HG03159 (cell line): ENCODE results near the gene PNMA8A.
"Not testable (repeated sequence)": the region's sequence is repeated elsewhere in the genome, so short reads cannot be mapped to it uniquely, and the experiment has no call there.

Experiments used
- ATAC-seq: cut with Tn5 transposase; IDR thresholded peaks from one replicate; pipeline ENCODE4 v1.9.1; 2021; ENCODE audit warnings: mild to moderate bottlenecking, moderate library complexity; ENCODE audit not compliant: unreplicated experiment

PNMA8A gene

DNA sequence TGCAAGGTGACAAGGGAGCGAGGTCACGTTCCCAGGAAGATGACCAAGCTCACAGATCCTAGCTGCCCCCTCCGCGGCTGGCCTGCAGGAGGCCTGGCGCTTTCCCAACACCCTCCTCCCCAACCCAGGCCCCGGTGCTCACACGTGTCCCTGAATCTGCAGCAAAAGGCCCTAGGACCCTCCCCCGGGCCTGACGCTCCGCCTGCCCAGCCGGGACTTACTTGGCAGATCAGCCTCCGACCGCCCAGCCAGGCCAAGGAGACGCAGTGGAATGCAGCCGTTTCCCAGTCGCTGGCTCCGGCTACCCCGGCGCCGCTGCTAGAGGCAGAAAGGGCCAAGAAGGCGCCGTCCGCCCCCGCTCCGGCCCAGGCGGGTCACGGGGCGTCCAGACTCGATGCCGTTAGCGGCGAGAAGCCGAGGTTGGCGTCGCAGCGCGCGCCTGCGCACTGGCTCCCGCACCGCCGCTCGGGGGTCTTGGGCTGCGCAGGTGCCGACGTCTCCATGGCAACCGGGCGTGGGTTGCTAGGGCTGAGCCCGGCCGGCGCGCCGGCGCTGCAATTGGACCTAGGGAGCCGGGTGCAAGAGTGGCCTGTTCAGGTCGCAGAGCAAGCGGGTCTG, at the start of gene PNMA8A:
TSS of gene PNMA8A (minus strand) at position 448 of the 618 bp plus-strand sequence. CDS start 528 bp downstream, outside the sequence.
- no peak for ATAC-seq

DNA sequence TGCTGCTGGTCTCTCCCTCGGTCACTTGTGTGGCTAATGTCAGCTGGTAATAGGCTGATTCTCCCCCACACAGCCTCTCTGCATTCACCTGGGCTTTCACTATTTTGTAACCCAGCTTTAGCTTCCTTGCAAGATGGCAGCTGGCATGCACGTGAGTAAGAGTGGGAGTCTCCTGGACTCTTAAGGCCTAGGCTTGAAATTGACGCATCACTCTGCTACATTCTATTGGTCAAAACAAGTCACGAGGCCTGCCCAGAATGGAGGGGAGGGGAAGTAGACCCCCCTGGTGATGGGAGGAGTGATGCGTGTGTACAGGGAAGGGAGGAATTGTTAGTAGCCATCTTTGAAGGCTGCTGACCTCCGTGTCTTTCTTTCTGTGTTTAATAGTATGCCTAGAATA, 49.3 kb upstream of the PNMA8A start:
- no peak for ATAC-seq

GRCh38 chr19:46517471-46517870, 46.1 kb upstream of the PNMA8A start:
- no peak for ATAC-seq

- ATAC-seq, result no peak
Measured at GRCh38 chr19:46515879-46516350, 44.6 kb upstream of the PNMA8A start.

DNA sequence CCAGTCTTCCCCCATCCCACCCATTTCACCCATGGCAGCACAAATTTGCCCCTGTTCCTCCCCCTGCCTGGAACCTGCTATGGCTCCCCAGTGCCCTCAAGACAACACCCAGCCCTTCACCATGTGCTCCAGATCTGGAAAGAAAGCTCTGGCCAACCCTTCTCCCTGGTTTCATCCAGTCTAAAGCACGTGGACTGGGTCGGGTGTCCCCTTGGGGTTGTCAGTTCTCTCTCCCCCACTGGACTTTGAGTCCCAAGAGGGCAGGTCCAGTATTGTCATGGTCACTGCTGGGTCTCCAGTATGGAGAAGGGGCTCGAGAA, 43.9 kb upstream of the PNMA8A start:
- no peak for ATAC-seq

GRCh38 chr19:46514589-46515289, 43.4 kb upstream of the PNMA8A start:
- no peak for ATAC-seq

GRCh38 chr19:46513461-46514236, 42.3 kb upstream of the PNMA8A start:
- ATAC-seq, result no peak

GRCh38 chr19:46511237-46511636, 39.9 kb upstream of the PNMA8A start:
- ATAC-seq, result no peak

- no peak for ATAC-seq
Measured at GRCh38 chr19:46508206-46508605, 36.8 kb upstream of the PNMA8A start.

- ATAC-seq, result no peak
Measured at GRCh38 chr19:46503848-46504453, 32.6 kb upstream of the PNMA8A start.

- no peak for ATAC-seq
Measured at GRCh38 chr19:46502891-46503290, 31.5 kb upstream of the PNMA8A start.

DNA sequence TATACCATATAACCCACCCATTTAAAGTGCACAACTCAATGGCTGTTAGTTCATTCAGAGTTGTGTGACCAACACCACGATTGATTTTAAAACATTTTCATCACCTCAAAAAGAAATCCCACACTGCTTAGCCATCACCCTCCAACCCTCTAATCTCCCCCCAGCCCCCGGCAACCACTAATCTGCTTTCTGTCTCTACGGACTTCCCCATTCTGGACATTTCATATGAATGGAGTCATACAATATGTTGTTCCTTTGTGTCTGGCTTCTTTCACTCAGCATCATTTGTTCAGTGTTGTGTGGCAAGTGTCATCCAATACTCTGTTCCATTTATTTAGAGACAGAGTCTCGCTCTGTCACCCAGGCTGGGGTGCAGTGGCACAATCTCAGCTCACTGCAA, 28.3 kb upstream of the PNMA8A start:
- no peak for ATAC-seq

DNA sequence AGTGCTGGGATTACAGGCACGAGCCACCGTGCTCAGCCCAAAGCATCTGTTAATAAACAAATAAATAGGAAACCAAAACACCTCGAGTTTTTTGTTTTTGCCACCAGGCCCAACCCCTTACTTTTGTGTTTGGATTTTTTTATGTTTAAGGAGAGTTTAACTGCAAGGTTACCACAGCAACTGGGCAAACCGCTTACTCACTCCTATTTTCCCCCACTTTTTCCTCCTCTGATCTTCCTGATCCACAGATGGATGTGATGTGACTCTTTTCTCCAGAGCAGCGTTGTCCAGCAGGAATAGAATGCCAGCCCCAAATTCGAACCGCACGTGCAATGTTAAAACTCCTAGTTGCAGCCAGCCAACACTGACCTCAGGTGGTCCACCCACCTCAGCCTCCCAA, 26.4 kb upstream of the PNMA8A start:
- ATAC-seq, result no peak

GRCh38 chr19:46496886-46497285, 25.5 kb upstream of the PNMA8A start:
- not testable (repeated sequence) for ATAC-seq

DNA sequence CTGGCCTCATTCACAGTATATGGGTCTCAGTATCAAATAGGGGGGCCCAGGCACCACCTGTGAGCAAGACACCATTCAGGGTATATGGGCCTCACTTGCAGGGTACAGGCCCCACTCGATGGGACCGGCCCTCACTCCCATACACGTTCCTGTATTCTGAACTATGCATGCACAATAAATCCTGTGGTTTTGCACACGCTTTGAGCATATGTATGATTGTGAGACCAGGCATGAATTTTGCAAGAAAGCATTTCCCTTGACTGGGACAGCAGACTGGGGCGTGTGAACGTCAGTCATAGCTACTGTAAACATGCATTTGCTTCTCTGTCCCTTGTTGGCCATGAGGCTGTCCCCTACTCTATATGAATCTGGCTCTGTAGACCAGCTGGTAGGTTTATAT, 24.9 kb upstream of the PNMA8A start:
- ATAC-seq, result no peak

GRCh38 chr19:46495786-46496099, 24.4 kb upstream of the PNMA8A start, which contains the start of gene PNMA8B:
Gene PNMA8B, minus strand, starts transcription at chr19:46495867. Its CDS starts 402 bp downstream, at chr19:46495465.
- no peak for ATAC-seq

DNA sequence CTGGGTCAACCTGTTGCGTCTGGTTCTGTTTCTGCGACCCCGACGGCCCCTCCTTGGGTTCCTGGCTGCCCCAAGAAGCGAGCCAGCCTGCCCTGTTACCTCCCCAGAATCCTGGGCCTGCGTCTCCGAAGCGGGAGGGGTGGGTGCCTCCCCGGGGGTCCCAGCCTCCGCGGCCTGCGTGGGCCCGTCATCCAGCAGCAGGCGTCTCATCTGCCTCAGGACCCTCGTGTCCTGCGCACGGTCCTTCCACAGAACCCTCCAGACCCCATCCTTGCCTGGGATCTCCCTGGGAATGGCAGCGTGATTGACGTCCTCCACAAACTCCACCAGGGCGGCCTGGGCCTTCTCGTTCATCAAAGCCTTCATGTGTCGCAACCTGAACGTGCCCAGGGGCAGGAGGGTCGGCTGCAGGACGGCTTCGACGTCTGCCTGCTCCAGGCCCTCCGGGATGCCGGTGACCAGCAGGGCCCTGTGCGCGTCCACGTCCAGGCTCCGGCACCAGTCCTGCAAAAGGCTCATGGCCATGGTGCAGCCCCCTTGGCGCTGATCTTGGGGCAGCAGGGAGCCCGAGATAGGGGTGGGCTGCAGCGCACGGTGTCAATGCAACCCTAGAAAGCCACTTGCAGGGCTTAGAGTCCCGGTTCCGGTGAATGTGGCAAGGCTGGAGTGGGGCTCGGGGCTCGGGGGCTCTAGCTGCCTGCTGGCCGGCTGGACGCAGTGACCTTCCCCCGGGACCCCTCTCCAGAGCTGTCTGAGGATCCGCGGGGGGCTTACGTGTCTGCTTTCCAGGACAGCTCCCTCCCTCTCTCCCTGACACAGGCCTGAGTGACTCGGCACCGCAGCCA, 23.8 kb upstream of the PNMA8A start:
- no peak for ATAC-seq

GRCh38 chr19:46494146-46494940, 23.0 kb upstream of the PNMA8A start:
- no peak for ATAC-seq

DNA sequence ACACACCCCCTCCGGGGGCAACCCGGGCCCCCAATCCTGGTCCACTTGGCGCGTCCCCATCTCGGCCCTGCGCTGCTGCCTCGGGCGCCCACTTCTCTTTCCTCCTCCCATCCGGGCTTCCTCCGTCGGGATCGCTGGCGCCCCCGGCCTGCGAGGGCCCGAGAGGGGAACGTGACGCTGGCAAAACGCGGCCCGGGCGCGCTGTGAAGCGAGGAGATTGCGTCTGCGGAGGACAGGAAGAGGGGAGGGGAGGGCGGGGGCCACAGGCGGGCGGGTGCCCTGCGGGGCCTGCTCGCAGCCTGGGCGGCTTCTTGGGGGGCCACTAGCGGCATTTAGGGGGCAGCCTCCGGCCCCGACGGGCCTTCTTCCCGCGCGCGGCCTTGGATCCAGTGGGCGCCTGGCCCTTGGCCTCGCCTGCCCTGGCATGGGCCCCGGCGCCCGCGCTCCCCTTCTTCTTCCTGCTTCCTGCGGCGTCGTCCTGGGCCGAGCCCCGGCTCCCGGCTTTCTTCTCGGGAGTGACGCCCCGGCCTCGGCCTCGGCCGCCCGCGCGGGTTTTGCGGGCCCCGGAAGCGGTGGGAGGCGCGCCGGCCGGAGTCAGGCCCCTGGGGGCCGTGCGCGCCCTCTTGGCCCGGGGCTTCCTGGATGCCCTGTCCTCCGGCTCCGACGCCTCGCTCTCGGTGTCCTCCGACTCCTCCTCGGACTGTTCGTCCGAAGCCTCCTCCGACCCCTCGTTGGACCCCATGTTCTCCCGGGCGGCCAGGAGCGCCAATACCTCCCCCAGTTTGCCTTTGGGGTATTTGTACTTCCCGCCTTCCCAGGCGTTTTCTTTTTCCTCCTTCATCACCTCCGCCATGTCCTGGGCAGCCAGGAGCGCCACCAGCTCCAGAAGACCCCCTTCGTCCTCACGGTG, 22.1 kb upstream of the PNMA8A start:
- ATAC-seq, result no peak
